ENCODE measurements around the gene TRAPPC6A. TPM values are rescaled to one million over a fixed set of nuclear protein-coding genes. Genes with fewer than 3 reads are reported as not detected.
A peak's percentile ranks its signal among the peaks of the same experiment; 100 is the strongest.

TRAPPC6A gene
- 42.8 to 48.0 TPM (median 46.7 TPM) in 3 replicates for total RNA-seq

GRCh38 chr19:45177817-45178261, at the start of gene TRAPPC6A:
Gene TRAPPC6A (minus strand): TSS chr19:45178237. CDS start chr19:45178218, 19 bp downstream.
- H3K4me3 Mint-ChIP-seq = peak within 1 kb of the TSS; percentile 91
- H3K4me1 Mint-ChIP-seq = peaks cover 19% of the 10 kb centered on the region
- H3K27me3 Mint-ChIP-seq (ENCODE audit: low read depth) = no peaks in the 10 kb centered on the region
- H3K27ac Mint-ChIP-seq = peak within 1 kb of the TSS; percentile 97
- no peaks in the 10 kb centered on the region for H3K9me3 Mint-ChIP-seq
- no peak for DNase-seq (ENCODE audit: low spot score in 2 of 2, unreplicated experiment in 2 of 2)
- H3K36me3 Mint-ChIP-seq = peaks cover 6% of the 10 kb centered on the region
- no peak for TF ChIP-seq CTCF (IDR thresholded peaks at IDR 0.05; ENCODE audit: unreplicated experiment)

GRCh38 chr19:45224645-45225044, 46.6 kb upstream of the TRAPPC6A start:
- no peak overlapping the region for H3K4me3 Mint-ChIP-seq
- no peak overlapping the region for H3K27ac Mint-ChIP-seq
- TF ChIP-seq CTCF (IDR thresholded peaks at IDR 0.05; ENCODE audit: unreplicated experiment) = no peak

GRCh38 chr19:45223879-45224278, 45.8 kb upstream of the TRAPPC6A start:
- Mint-ChIP-seq H3K4me1 (peaks cover 4% of the 10 kb centered on the region), H3K4me3 (no peak overlapping the region), H3K27me3 (ENCODE audit: low read depth) (peaks cover 54% of the 10 kb centered on the region), H3K36me3 (no peaks in the 10 kb centered on the region), H3K9me3 (no peaks in the 10 kb centered on the region), H3K27ac (no peak overlapping the region)
- DNase-seq (ENCODE audit: low spot score in 2 of 2, unreplicated experiment in 2 of 2) = no peak
- no peak for TF ChIP-seq CTCF (IDR thresholded peaks at IDR 0.05; ENCODE audit: unreplicated experiment)

More at GRCh38 chr19:45224645-45225044, 46.6 kb upstream of the TRAPPC6A start:
- peaks cover 51% of the 10 kb centered on the region for H3K27me3 Mint-ChIP-seq (ENCODE audit: low read depth)
- DNase-seq (ENCODE audit: low spot score in 2 of 2, unreplicated experiment in 2 of 2) = no peak
- H3K4me1 Mint-ChIP-seq = peaks cover under 1% of the 10 kb centered on the region
- no peaks in the 10 kb centered on the region for H3K36me3 Mint-ChIP-seq
- no peaks in the 10 kb centered on the region for H3K9me3 Mint-ChIP-seq

- Mint-ChIP-seq H3K27ac (no peak overlapping the region), H3K4me3 (no peak overlapping the region), H3K27me3 (ENCODE audit: low read depth) (peaks cover 61% of the 10 kb centered on the region), H3K4me1 (peaks cover 9% of the 10 kb centered on the region), H3K36me3 (no peaks in the 10 kb centered on the region), H3K9me3 (no peaks in the 10 kb centered on the region)
- TF ChIP-seq CTCF (IDR thresholded peaks at IDR 0.05; ENCODE audit: unreplicated experiment) = no peak
- no peak for DNase-seq (ENCODE audit: low spot score in 2 of 2, unreplicated experiment in 2 of 2)
These were observed 44.7 kb upstream of the TRAPPC6A start for GRCh38 chr19:45222724-45223123.

- Mint-ChIP-seq H3K4me3 (peak overlapping the region; percentile 9), H3K4me1 (peaks cover 22% of the 10 kb centered on the region), H3K27ac (no peak overlapping the region), H3K27me3 (ENCODE audit: low read depth) (peaks cover 82% of the 10 kb centered on the region), H3K9me3 (no peaks in the 10 kb centered on the region), H3K36me3 (no peaks in the 10 kb centered on the region)
- DNase-seq (ENCODE audit: low spot score in 2 of 2, unreplicated experiment in 2 of 2) = no peak
- TF ChIP-seq CTCF (IDR thresholded peaks at IDR 0.05; ENCODE audit: unreplicated experiment) = no peak
These were observed 41.1 kb upstream of the TRAPPC6A start for GRCh38 chr19:45218911-45219743.
